Limb (tissue), 2 donors: ENCODE data around the gene PREX1.
"Not testable (repeated sequence)": the region's sequence is repeated elsewhere in the genome, so short reads cannot be mapped to it uniquely, and the experiment has no call there.

Source experiments
- DNase-seq, 2 donors: peaks; one replicate each; pipeline ENCODE4 v3.0.0-alpha.2; 2016; ENCODE audit errors: extremely low spot score in 2 of 2

PREX1 gene

DNA sequence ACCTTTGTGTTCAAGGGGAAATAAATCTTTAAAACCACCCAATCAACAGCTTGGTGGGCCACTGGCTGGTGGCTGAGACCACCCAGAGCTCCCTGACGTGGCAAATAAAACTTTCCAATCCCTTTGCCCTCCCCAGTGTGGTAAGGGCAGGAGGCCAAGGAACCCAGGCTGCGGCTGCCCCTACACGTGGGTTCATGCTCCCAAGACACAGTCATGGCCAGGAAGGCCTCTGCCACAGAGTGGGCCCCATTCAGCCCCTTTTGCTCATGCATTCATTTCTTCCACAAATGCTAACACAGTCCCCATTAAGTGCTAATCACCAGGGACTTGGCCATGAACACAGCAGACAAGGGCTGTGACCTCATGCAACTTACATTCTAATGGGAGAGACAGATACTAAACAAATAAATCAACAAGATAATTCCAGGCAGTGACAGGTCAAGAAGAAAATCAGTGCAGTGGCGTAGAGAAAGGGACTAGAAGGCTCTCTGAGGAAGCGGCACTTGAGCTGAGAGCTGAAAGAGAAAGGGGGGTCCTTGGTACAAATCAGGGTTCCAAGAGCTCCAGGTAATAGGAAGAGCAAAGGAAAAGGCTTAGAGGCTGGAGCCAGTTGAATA, 13.8 kb downstream of the PREX1 start:
- DNase-seq: no peak

GRCh38 chr20:48813446-48813747, 14.4 kb downstream of the PREX1 start:
- no peak for DNase-seq

DNA sequence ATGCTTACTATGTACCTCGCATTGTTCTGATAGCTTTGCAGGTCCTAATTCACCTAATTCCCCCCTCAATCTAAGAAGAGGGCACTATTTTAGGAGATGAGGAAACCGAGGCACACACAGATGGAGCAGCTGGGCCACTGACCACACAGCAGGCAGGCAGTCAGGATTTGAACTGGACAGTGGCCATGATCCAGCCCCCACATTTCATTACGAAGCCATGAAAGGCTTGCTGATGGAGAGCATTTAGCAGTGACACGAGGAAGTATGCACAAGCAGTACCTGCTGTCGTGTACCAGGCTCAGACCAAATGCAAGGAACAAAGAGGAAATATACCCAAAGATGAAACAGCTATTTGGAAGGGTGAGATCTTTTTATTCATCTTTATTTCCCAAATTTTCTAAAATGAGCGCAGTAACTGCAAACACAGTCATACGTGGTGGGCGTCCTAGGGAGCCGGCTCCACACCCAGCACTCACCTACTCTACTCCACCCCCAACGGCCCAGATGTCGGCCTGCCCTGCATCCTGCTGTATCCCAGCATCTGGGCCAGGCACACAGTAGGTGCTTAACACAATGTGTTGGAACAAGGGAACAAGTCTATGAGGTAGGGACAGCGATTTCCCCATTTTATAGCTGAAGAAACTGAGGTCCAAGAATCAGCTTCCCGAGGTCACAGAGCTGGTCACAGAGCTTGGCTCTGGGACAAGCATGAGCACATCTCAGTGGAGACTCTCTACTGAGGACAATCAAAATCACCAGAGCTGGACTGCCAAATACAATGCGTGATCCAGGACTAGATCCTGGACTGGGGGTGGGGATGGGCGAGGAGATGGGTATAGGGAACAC, 15.0 kb downstream of the PREX1 start:
- DNase-seq: no peak

GRCh38 chr20:48812114-48812513, 15.7 kb downstream of the PREX1 start:
- not testable (repeated sequence) for DNase-seq

GRCh38 chr20:48809673-48810072, 18.1 kb downstream of the PREX1 start:
- no peak for DNase-seq

- no peak for DNase-seq
Measured at GRCh38 chr20:48808382-48809034, 19.3 kb downstream of the PREX1 start.

DNA sequence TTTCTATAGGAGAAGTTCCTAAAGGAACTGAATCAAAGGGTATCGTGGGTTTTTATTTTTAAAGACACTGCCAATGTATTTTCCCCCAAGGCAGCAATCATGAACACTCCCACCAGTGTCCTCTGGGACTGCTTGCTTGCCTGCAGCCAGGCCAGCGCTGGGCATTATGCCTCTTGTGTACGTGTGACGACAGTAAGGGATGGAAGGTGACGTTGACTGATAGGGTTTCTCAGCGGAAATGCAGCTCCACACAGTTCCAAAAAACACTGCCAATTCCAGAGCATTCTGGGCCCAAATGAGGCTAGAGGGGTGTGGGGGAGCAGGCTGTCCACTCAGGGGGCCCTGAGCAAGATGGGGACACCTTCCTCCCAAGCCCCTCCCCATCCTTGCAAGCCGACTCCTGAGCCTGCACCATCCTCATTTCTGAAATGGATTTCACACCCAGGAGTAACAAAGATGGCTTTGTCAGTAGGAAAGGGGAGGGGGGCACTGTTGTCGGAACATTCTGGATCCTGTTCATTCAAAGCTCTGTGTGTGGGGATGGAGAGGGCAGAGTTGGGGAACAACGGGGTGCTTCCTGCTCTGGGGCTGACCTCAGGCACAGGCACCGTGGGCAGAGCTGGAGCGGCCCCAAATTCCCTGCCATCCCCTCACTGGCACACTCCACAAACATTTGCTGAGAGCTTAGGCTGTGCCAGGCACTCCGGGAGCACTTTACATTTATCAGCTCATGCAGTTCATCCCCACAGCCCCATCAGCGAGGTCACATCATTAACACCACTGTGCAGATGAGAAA, 20.0 kb downstream of the PREX1 start:
- no peak for DNase-seq

GRCh38 chr20:48807051-48807450, 20.7 kb downstream of the PREX1 start:
- DNase-seq: no peak

GRCh38 chr20:48805716-48806115, 22.1 kb downstream of the PREX1 start:
- DNase-seq: no peak

GRCh38 chr20:48805286-48805685, 22.5 kb downstream of the PREX1 start:
- DNase-seq: no peak

DNA sequence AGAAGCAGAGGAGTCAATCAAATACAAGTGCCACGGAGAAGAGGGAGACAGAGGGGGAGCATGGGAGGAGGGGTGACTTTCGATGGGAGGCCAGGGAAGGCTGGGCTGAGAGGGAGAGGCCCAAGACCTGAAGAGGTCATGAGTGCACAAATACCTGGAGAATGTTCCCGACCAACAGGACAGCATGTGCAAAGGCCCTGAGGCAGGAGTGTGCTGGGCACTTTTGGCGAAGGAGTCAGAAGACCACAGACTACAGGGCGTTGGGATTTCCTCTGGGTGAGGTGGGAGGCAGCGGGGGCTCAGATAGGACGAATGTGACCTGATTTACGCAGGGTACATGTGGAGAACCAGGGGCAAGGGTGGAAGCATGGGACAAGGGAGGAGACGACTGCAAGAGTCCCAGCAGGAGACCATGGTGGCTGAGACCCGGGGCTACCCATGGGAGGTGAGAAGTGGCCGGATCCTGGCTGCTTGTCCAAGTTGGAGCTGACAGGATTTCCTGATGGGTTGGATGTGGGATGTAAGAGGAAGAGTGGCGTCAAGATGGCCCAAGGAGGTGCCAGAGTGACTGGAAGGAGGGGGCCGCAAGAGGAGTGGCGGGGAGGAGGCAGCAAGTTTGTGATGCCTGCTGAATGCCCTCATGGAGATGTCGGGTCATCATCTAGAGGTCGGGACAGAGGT, 23.4 kb downstream of the PREX1 start:
- DNase-seq: no peak

DNA sequence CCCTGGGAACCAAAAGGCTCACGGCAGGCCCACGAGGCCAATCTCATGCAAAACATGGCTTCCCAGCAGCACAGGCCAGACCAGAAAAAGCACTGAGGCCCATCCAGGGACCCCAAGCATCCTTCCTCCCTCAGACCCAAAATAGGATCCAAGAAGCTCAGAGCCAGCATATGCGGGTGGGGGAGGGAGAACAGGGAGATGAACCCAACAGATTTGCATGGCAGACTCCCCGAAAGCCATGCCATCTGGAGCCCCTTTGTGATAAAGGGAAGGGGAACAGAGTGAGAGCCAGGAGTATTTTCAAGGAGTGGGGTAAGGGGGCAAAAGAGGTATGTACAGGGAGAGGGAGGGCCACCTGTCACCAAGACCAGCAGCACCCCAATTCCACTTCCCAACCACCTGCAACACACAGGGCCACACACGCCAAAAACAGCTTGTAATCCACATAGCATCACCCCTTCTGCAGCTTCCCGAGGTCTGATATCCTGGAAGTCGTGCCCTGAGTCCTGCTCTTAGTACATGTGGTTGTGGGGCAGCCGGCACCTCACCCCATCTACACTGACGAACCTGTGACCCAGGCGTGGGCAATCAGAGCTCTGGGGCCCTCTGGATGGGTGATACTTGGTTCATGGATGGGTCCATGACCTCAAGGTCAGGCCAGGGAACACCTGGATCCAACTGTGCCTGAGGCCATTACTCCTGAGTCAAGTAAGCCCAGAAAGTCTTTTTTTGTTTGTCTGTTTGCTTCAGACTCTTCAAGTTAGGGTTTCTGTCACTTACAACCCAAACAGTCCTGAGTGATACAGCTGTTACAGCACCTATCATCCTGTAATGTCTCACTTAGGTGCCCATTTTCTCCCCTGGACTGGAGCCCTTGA, 24.4 kb downstream of the PREX1 start:
- DNase-seq: no peak

DNA sequence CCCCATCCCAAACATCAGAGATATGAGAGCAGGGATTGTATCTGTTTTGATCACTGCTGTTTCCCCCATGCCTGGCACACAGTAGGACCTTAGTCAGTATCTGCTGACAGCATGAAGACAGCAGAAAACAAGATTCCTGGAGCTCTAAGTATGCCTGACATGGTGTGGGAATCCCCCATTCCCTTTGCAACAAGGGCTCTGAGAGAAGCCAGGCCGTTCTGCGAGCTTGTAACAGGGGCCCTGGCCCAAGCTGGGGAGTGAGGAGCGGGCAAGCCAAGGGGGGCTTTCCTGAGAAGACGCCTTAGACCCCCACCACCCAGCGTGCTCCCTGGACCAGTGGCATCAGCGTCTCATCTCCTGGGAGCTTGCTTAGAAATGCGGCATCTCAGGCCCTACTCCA, 25.2 kb downstream of the PREX1 start:
- no peak for DNase-seq

DNA sequence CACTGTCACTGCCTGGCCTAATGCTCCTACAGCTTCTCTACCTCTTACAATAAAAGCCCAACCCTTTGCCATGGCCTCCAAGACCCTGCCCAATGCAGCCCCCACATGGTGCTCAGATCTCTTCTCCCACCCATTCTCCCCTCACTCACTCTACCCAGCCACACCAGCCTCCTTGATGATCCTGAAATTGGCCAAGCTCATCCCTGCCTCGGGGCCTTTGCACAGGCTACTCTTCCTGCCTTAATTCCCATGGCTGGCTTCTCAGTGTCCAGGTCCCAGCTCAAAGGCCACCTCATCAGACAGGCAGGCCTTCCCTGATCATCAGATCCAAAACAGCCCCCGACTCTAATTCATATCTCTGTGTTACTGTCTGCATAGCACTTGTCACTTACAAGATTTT, 25.6 kb downstream of the PREX1 start:
- DNase-seq: no peak

DNA sequence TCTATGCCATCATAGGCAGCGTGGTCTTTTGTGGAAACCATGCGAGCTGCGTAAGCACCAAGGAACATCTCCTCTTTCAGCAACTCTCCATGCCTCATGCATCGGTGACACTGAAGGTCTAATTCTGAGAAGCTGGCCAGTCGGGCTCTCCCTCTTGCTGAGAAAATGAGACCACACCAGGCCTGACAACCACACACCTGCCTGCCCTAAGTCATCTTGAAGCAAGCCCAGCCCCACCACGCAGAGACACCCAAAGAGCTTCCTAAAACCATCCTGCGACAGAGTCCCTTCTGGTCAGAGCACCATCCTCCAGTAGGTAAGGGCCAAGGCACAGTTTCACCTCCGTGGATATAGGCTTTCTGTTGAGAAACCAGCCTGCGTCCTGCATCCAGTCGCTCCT, 26.6 kb downstream of the PREX1 start:
- DNase-seq: no peak

- DNase-seq: no peak
Measured at GRCh38 chr20:48800177-48800576, 27.6 kb downstream of the PREX1 start.

GRCh38 chr20:48799328-48800105, 28.3 kb downstream of the PREX1 start:
- no peak for DNase-seq

- DNase-seq: no peak
Measured at GRCh38 chr20:48797850-48798747, 29.7 kb downstream of the PREX1 start.
